GM20000 (cell line): ENCODE data around the gene PKM.

Source experiments
- DNase-seq: peaks from one replicate; pipeline ENCODE4 v3.0.0; 2012; ENCODE audit warnings: low spot score
- TF ChIP-seq, protein P1 (sequence below): IDR thresholded peaks from 2 replicates; pipeline ENCODE4 v1.5.1; 2012; ENCODE audit warnings: mild to moderate bottlenecking, control low read depth; ENCODE audit errors: extremely low read depth, missing control alignments

Gene PKM

DNA sequence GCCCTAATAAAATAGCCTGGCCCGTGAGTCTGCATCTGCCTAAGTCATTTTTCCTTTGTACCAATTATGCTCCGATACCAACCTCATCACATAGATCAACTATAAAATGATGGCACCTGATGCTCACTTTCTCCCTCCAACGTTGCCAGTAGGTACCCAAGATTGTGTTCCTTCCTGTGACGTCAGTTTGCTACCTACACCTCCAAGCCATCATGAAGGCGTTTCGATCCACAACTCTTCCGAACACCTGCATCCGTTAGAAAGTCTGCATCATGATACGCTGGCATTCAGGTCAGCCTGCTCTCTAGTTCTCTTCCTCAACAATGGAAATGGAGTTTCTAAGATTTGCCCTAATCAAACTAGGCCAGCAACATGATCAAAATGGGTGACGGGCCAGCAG lies 7.7 kb downstream of the PKM start:
- no peak for DNase-seq
- TF ChIP-seq, protein P1, sequence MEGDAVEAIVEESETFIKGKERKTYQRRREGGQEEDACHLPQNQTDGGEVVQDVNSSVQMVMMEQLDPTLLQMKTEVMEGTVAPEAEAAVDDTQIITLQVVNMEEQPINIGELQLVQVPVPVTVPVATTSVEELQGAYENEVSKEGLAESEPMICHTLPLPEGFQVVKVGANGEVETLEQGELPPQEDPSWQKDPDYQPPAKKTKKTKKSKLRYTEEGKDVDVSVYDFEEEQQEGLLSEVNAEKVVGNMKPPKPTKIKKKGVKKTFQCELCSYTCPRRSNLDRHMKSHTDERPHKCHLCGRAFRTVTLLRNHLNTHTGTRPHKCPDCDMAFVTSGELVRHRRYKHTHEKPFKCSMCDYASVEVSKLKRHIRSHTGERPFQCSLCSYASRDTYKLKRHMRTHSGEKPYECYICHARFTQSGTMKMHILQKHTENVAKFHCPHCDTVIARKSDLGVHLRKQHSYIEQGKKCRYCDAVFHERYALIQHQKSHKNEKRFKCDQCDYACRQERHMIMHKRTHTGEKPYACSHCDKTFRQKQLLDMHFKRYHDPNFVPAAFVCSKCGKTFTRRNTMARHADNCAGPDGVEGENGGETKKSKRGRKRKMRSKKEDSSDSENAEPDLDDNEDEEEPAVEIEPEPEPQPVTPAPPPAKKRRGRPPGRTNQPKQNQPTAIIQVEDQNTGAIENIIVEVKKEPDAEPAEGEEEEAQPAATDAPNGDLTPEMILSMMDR, result no peak

DNA sequence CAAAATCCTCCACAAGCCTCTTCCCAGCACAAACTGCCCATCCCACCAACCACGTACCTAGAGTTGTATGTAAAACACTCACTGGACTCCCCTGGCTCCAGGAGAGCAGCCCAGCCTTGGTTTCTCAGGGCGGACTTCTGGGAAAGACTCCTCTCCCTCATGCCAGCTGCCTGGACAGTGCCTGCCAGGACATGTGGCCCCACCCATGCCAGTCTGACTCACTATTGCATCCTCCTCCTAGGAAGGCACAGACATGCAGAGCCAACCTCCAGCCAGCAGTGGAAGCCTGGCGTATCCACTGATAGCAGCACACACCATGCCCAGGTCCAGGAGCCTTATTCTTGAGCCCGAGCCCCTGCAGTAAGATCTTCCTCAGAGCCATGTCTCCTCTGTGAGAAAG lies 8.6 kb downstream of the PKM start:
- no peak for DNase-seq
- TF ChIP-seq, protein P1, result no peak

DNA sequence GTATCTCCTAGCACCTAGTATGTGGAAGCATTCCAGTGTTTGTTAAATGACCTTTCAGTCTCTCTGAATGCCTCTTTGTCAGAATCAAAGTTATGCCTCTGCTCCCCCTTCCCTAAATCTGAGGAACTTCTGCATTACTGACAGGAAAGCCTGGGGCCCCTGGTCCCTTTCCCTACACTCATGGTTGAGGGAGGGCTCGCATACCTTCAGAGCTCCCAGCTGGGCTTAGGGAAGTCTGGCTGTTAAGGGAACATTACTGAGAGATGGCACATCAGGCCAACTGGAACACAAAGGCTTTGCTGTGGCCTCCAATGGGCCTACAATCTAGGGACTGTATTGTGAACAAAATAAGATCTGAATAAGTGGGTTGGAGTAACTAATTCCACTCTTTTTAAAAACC lies 10.3 kb downstream of the PKM start:
- TF ChIP-seq, protein P1, result no peak
- no peak for DNase-seq

DNA sequence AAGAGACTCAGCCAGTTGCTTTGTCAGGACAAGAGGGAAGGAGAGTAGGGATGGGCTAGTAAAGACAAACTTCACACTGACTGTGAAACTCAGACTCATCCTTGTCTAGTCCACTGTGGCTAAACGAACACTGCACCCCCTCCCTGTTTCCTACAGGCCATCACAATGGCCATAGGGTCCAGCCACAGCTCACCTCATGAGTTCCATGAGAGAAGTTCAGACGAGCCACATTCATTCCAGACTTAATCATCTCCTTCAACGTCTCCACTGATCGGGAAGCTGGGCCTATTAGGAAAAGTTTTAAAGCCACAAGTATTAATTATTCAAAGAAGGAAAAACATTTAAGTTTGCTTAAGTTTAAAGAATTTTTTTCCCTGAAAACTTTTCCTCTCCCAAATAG lies 13.8 kb downstream of the PKM start:
- DNase-seq, result no peak
- TF ChIP-seq, protein P1, result no peak

DNA sequence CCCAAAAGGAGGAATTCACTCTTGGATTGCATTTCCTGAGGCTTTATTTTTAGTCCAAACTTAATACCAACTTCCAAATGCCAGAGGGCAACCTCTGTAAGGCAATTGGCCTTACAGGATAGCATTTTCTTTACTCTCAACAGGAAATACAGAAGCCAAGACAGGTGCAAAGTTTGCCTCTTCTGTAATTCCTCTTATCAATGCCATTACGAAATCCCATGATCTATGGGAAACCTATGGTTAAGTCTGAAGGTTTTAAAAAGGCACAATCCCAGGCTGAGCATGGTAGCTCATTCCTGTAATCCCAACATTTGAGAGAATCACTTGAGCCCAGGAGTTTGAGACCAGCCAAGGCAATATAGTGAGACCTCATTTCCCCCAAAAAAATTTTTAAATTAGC lies 14.9 kb downstream of the PKM start:
- no peak for DNase-seq

DNA sequence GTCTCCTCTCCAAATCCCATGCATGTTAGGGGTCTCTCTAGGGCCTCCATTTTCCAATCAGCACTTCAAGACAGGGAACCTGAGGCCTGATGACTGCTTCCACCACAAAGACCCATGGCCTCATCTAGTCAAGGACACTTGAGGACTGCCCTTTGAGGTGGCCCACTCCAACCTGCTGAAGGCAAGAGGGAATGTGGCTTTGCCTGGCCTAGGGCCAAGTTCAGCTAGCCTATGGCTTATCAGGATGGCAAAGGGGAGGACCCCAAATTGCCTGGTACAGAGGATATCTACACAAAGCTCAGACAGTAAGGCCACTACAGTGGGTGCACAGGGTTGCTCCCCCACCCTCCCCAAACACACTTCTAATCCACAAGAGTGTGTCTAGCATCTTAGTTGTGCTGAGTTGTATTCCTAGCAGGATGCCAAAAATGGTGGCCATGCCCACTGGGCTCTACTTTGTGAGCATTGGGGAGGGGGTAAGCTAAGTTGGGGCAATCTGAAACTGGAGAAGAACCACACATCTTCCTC lies 23.4 kb downstream of the PKM start:
- no peak for DNase-seq
- TF ChIP-seq, protein P1, result no peak

More for the DNA sequence above, 14.9 kb downstream of the PKM start:
- TF ChIP-seq, protein P1, result no peak

DNA sequence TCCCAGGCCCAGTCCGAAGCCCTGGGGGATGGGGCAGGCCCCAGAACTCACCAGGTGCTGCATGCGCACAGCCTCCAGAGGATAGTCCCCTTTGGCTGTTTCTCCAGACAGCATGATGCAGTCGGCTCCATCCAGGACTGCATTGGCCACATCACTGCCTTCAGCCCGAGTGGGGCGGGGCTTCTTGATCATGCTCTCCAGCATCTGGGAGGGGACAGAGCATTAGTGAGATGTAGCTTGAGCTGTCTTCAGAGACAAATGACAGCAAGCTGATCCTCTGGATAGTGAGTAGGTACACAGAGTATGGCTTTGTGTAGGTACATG lies 24.4 kb downstream of the PKM start:
- DNase-seq, result no peak
- TF ChIP-seq, protein P1, result no peak
